Right cardiac atrium (tissue), 5 donors: ENCODE measurements around the gene SMIM17. TPM values are rescaled to one million over a fixed set of nuclear protein-coding genes. Genes with fewer than 3 reads are reported as not detected.
"Not testable (repeated sequence)": the region's sequence is repeated elsewhere in the genome, so short reads cannot be mapped to it uniquely, and the experiment has no call there.

Experiments used
- ATAC-seq, 2 donors: fragments of 200-7000 bp; cut with Tn5 transposase; one replicate each; pipeline versions ENCODE4 v1.8.0 to v1.9.1; 2020; ENCODE audit warnings: moderate library complexity in 2 of 2, mild to moderate bottlenecking in 1 of 2
- DNase-seq, 3 donors: peaks; one replicate each; pipeline ENCODE4 v3.0.0-alpha.2; 2020
- H3K27ac ChIP-seq: one replicate; pipeline ENCODE4 v1.5.1; 2013; ENCODE audit warnings: mild to moderate bottlenecking, low read length, control low read depth, moderate library complexity
- H3K27me3 ChIP-seq: one replicate; pipeline ENCODE4 v1.6.1; 2013; ENCODE audit not compliant: control insufficient read depth, insufficient read depth
- H3K4me1 ChIP-seq: one replicate; pipeline ENCODE4 v1.6.1; 2013; ENCODE audit warnings: low read length; ENCODE audit not compliant: control insufficient read depth, insufficient read depth
- H3K4me3 ChIP-seq: one replicate; pipeline ENCODE4 v1.5.1; 2013; ENCODE audit warnings: low read length, control low read depth
- H3K9me3 ChIP-seq: one replicate; pipeline ENCODE4 v1.6.1; 2013; ENCODE audit warnings: low read length; ENCODE audit not compliant: control insufficient read depth
- WGBS: extraction: QIAGEN DNeasy Blood & Tissue Kit; methylation state at CpG from one replicate; pipeline ENCODE4 v1.1.7; 2013; 5-methylcytosine and 5-hydroxymethylcytosine counted together
- intact Hi-C, 4 donors: fragments of 100-400 bp; cut with DNase I; formaldehyde crosslinking; loops; one replicate each; pipeline versions ENCODE4 v1.11.0 to v1.14.0; 2022 to 2023
- polyA plus RNA-seq: library from polyadenylated mRNA; stranded (reverse); fragments of 200-250 nt; gene quantifications from one replicate; pipeline ENCODE4 v1.2.3, GENCODE V29; 2013
- total RNA-seq, 4 donors: library from RNA; stranded (reverse); fragmentation: NEBNext Ultra II Directional; extraction: Animal tissue kit (Norgen Biotek cat#: 25700); gene quantifications; one replicate each; pipeline ENCODE4 v1.2.1, GENCODE V29; 2021
- donor health status: healthy with polysubstance abuse.
- donor health status: DM: no; HTN: yes; CAD: no.
- donor health status: DM: no; HTN: no; CAD: no.
- donor health status: DM: no; HTN: yes; CAD: no; lungs with severe emphysema.
- donor health status: DM: yes; HTN: yes; CAD: no.

Gene SMIM17
- total and polyA plus RNA-seq, 5 donors: 0.18 to 0.40 (median 0.31) TPM; not detected in 2

DNA sequence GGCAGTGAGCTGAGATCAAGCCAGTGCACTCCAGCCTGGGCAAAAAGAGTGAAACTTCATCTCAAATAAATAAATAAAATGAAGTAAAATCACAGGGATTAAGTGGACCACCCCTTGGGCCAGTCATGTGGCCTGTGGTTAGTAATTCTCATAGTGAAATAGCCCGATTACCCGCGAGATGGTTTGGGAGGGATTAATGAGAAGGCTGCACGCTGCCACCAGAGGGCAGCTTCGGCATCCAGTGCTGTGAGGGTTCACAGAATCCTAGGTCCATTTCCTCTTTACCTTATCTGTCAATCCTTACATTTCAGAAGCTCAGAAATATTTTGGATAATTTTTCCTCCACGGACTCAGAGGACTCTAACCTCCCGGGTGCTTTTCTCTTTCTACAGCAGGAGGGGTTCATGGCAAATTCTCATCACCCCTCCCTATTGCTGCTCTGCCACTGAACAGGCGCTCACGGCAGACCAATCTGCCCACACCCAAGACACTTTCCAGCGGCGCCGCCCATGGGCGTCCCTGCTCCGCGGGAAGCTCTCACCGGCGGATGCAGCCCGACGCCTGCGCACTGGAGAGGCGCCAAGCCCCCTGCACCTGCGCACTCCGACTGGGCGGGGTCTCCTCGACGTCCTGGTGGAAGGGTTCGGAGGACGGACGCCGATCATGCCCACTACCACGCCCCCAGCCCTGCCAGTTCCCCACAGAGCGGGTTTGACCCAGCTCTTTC, 17.6 kb downstream of the SMIM17 start:
- peak overlapping the region; percentile 24 for H3K4me3 ChIP-seq
- no peaks in the 10 kb centered on the region for H3K9me3 ChIP-seq
- no peak overlapping the region for H3K27ac ChIP-seq
- no peaks in the 10 kb centered on the region for H3K27me3 ChIP-seq
- ATAC-seq (peak; percentile 68 to 90), DNase-seq (peak; percentile 65 to 83 (median 77))
- intact Hi-C loops: no loop called here
- 13% methylated on average over 32 of the region's 32 CpGs for WGBS
- no peaks in the 10 kb centered on the region for H3K4me1 ChIP-seq

DNA sequence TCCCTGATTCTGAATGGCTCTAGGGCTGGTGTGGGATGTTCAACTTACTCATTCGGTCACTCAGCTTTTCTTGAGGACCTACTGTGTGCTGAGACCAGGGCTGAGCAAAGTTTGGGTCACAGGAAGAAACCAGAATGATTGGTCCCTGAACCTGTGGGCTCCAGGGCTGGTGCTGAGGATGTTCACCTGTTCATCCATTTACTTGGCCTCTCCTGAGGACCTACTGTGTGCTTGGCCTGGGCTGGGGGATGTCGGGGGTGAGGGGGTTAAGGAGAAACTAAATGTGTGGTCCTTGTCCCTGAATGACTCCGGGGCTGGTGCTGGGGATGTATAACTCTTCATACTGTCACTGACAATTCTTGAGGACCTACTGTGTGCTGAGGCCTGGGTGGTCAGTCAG, 18.3 kb downstream of the SMIM17 start:
- Histone ChIP-seq H3K4me3 (no peak overlapping the region), H3K27me3 (no peaks in the 10 kb centered on the region), H3K9me3 (no peaks in the 10 kb centered on the region), H3K4me1 (no peaks in the 10 kb centered on the region), H3K27ac (no peak overlapping the region)
- ATAC-seq: no peak
- WGBS: 95% methylated on average over 3 of the region's 3 CpGs
- intact Hi-C loops: no loop called here
- no peak for DNase-seq

DNA sequence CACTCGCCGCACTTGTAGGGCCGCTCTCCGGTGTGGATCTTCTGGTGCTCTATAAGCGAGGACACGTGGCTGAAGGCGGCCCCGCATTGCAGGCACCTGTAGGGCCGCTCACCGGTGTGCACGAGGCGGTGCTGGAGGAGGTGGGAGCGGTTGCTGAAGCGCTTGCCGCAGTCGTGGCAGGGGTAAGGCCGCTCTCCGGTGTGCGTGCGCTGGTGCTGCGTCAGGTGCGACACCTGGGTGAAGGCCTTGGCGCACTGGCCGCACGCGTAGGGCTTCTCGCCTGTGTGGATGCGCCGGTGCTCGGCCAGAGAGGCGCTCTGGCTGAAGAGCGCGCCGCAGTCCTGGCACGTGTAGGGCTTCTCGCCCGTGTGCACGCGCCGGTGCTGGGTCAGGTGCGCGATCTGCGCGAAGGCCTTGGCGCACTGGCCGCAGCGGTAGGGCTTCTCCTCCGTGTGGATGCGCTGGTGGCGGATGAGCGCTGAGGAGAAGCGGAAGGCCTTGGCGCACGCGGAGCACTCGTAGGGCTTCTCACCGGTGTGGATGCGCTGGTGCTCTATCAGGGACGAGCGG, 21.1 kb downstream of the SMIM17 start:
- Histone ChIP-seq H3K4me1 (no peaks in the 10 kb centered on the region), H3K27me3 (no peaks in the 10 kb centered on the region), H3K9me3 (no peaks in the 10 kb centered on the region), H3K4me3 (no peak overlapping the region), H3K27ac (no peak overlapping the region)
- ATAC-seq (no peak), DNase-seq (peak in 1 of 3 donors; percentile 49)
- intact Hi-C loops: no loop called here
- WGBS: 84% methylated on average over 60 of the region's 60 CpGs

DNA sequence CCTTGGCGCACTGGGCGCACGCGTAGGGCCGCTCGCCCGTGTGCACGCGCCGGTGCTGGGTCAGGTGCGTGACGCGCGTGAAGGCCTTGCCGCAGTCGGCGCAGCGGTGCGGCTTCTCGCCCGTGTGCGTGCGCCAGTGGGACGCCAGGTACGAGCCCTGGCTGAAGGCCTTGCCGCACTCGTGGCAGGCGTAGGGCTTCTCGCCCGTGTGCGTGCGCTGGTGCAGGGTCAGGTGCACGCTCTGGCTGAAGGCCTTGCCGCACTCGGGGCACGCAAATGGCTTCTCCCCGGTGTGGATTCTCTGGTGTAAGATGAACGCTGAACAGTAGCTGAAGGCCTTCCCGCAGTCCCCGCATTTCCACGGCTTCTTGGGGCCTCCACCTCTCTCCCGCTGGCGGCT, 21.6 kb downstream of the SMIM17 start:
- Histone ChIP-seq H3K4me3 (no peak overlapping the region), H3K9me3 (no peaks in the 10 kb centered on the region), H3K27me3 (no peaks in the 10 kb centered on the region), H3K4me1 (no peaks in the 10 kb centered on the region), H3K27ac (no peak overlapping the region)
- DNase-seq (no peak), ATAC-seq (no peak)
- 83% methylated on average over 43 of the region's 43 CpGs for WGBS
- intact Hi-C loops: no loop called here

DNA sequence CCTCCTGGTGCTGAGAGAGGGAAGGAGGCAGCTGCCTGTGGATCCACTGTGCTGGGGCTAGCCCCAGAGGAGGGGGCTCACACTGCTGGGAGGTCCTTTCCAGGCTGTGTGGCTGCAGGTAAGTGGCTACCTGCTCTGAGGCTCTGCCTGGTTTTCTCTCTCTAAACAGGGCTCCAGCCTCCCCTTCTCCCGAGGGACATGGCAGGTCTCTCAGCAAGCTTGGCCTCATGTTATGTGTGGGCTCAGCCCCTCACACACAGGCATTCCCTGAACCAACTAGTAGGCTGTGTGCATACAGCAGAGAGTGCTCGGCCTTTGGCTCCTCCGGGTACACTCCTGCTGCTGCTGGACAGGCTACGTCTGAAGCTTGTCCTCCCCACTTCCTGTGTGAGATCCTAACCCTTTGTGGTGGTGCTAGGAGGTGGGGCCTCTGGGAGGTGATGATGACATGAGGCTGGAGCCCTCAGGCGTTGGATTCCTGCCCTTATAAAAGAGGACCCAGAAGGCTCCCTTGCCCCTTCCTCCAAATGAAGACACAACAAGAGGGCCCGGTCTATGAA, 24.4 kb downstream of the SMIM17 start:
- no peak overlapping the region for H3K4me3 ChIP-seq
- ATAC-seq (no peak), DNase-seq (no peak)
- peaks cover 10% of the 10 kb centered on the region for H3K4me1 ChIP-seq
- H3K27ac ChIP-seq: no peak overlapping the region
- 61% methylated on average over 6 of the region's 6 CpGs for WGBS
- intact Hi-C loops: no loop called here
- no peaks in the 10 kb centered on the region for H3K27me3 ChIP-seq
- H3K9me3 ChIP-seq: no peaks in the 10 kb centered on the region

DNA sequence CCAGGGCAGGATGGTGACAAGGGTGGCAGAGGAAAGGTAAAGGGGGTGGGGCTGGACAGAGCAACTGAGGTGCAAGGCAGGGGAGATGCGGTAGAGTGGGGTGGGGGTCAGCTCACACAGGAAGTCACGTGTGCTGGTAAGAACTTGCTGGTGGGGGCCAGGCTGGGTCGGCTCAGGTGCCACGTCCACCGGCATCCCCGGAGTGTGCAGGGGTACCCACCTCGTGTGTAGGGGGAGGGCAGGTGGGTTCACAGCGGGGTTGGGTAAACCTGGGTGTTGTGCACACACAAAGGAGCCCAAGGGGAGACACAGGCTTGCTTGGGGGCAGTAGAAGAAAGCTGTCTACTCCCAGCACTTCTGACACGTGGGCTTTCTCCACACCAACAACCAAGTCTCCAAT, 25.7 kb downstream of the SMIM17 start:
- Histone ChIP-seq H3K9me3 (no peaks in the 10 kb centered on the region), H3K27ac (no peak overlapping the region), H3K27me3 (no peaks in the 10 kb centered on the region), H3K4me1 (peaks cover 10% of the 10 kb centered on the region), H3K4me3 (no peak overlapping the region)
- no peak for ATAC-seq
- DNase-seq: no peak
- intact Hi-C loops: no loop called here
- WGBS: 88% methylated on average over 9 of the region's 9 CpGs

DNA sequence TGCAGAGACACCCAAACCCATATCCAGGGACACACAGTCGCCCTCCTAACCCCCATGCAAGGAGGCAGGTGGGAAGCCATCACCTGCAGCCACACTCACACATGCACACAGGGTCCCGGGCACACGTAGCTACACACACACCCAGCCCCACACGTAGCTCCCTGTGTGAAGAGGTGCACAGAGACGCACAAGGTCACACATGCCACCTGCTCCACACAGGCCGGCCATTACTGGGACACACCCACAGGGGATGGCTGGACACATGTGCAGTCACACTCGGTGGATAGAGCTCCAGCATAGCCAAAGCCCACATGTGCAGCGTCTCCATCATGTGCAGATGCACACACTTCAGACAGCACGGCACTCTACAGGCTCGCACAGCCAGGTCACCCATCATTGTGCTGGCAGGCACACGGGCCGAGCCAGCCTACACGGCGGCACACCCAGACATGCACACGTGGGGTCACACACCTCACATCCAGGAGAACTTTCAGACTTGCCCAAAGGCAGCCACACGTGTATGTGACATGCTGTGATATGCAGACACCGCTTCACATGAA, 27.5 kb downstream of the SMIM17 start:
- no peak for ATAC-seq
- peaks cover 10% of the 10 kb centered on the region for H3K4me1 ChIP-seq
- WGBS: 84% methylated on average over 17 of the region's 17 CpGs
- H3K9me3 ChIP-seq: no peaks in the 10 kb centered on the region
- H3K27ac ChIP-seq: no peak overlapping the region
- DNase-seq: no peak
- H3K27me3 ChIP-seq: no peaks in the 10 kb centered on the region
- intact Hi-C loops: no loop called here
- H3K4me3 ChIP-seq: no peak overlapping the region

DNA sequence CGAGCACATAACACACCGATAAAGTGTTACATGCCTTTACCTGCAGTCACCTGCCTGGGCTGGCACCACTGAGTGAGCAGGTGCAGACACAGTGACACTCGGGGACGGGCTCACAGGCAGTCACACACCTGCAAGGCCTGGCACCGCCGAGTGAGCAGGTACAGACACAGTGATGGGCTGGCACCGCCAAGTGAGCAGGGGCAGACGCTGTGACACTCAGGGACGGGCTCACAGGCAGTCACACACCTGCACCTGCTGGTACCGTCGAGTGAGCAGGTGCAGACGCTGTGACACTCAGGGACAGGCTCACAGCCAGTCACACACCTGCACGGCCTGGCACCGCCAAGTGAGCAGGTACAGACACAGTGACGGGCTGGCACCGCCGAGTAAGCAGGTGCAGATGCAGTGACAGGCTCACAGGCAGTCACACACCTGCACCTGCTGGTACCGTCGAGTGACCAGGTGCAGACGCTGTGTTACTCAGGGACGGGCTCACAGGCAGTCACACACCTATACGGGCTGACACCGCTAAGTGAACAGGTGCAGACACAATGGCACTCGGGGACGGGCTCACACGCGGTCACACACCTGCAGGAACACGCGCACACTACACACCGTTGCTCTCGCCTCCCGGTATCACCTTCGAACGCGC, 28.1 kb downstream of the SMIM17 start:
- WGBS: 35% methylated on average over 35 of the region's 35 CpGs
- Histone ChIP-seq H3K27me3 (no peaks in the 10 kb centered on the region), H3K27ac (no peak overlapping the region), H3K4me1 (peaks cover 10% of the 10 kb centered on the region), H3K9me3 (no peaks in the 10 kb centered on the region), H3K4me3 (peak overlapping the region; percentile 53)
- intact Hi-C loops: no loop called here
- DNase-seq (peak in 2 of 3 donors; percentile 64 to 67), ATAC-seq (peak; percentile 43 to 48)

DNA sequence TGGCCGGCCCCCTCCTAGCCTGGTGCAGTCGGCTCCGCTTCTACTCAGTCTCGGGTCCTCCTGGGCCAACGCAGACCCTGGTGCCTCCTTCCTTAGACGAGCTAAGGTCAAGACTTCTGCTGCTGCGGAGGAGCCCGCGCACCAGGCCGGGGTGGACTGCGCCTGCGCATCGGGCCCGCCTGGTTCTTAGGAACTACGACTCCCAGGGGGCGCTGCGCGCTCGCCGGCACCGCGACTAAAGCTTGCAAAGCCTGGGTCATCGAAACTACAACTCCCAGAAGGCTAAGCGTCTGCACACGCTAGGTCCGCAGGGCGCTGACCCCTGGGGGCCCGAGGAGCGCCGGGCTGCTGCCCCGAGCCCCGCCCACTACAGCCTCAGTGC, 28.6 kb downstream of the SMIM17 start, which contains the start of gene ZNF835:
Gene ZNF835, minus strand, starts transcription at position 145 of the 382 bp plus-strand sequence. CDS start 6,559 bp downstream, outside the sequence.
- H3K9me3 ChIP-seq: no peaks in the 10 kb centered on the region
- ATAC-seq (peak; percentile 95 to 97), DNase-seq (peak; percentile 98 to 99 (median 99))
- no peaks in the 10 kb centered on the region for H3K27me3 ChIP-seq
- WGBS: under 1% methylated on average over 32 of the region's 32 CpGs
- intact Hi-C loops: no loop called here
- H3K4me1 ChIP-seq: peaks cover 10% of the 10 kb centered on the region
- peak within 1 kb of the TSS; percentile 53 for H3K4me3 ChIP-seq
- peak within 1 kb of the TSS; percentile 11 for H3K27ac ChIP-seq

DNA sequence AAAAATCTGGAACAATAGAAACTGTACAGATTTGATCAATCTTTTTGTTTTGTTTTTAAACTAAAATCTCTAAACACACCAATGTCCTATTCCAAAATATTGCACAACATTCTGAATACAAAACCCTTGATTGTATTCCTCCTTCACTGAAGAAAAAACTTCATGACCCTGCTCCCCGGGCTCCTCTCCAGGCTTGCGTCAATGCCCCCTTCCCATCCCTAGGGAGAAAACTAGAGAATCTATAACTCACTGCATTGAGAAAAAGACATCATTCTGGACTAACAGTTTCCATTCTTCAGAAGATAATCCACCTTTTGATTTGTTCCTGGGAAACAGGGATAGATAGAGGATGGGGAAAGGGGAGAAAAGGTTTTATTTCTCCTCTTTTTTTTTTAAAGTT, 29.7 kb downstream of the SMIM17 start:
- intact Hi-C loops: not testable (repeated sequence)
- peak in 1 of 2 donors; percentile 42 for ATAC-seq
- 68% methylated on average over 2 of the region's 2 CpGs for WGBS

DNA sequence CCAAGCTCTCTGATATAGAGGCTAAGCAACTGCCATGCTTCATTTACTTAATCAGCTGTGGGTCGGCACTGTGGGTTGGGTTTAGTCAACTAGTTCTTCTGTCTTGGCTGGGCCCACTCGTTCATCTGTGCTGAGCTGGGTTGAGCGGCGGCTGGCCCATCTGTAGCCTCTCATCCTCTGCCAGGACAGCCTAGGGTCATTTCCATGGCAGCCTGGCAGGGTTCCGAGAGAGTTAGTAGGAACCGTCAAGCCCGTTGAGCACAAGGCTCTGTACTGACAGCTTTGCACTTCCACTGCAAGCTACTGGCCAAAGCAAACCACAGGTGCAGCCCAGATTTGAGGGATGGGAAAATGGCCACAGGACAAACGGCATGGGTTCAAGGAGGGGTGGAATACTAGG, 35.2 kb downstream of the SMIM17 start:
- WGBS: 74% methylated on average over 8 of the region's 8 CpGs
- Histone ChIP-seq H3K27ac (no peak overlapping the region), H3K4me1 (no peaks in the 10 kb centered on the region), H3K27me3 (no peaks in the 10 kb centered on the region), H3K9me3 (no peaks in the 10 kb centered on the region), H3K4me3 (no peak overlapping the region)
- no peak for DNase-seq
- intact Hi-C loops: no loop called here
- ATAC-seq: no peak

More for the DNA sequence above, 29.7 kb downstream of the SMIM17 start:
- H3K27ac ChIP-seq, H3K4me3 ChIP-seq, H3K4me1 ChIP-seq, H3K27me3 ChIP-seq, H3K9me3 ChIP-seq: not testable (repeated sequence)
- DNase-seq: peak; percentile 73 to 92 (median 86)
